Activated naive CD4-positive, alpha-beta T cell treated with anti-CD3 and anti-CD28 coated beads, Interleukin-2, amount 50 U/mL, for 24 hours (primary cell): ENCODE measurements around the gene UGT2B7.
"Not testable (repeated sequence)": the region's sequence is repeated elsewhere in the genome, so short reads cannot be mapped to it uniquely, and the experiment has no call there.

Source experiments
- H3K27ac Mint-ChIP-seq: one replicate; pipeline ENCODE4 v1.8.0; 2021; ENCODE audit warnings: mild to moderate bottlenecking, mixed read lengths
- H3K27me3 Mint-ChIP-seq: one replicate; pipeline ENCODE4 v1.8.0; 2021; ENCODE audit warnings: mixed read lengths
- H3K36me3 Mint-ChIP-seq: one replicate; pipeline ENCODE4 v1.8.0; 2021; ENCODE audit warnings: mixed read lengths
- H3K4me1 Mint-ChIP-seq: one replicate; pipeline ENCODE4 v1.8.0; 2021; ENCODE audit warnings: mixed read lengths
- H3K4me3 Mint-ChIP-seq: one replicate; pipeline ENCODE4 v1.8.0; 2021; ENCODE audit warnings: mild to moderate bottlenecking, mixed read lengths
- H3K9me3 Mint-ChIP-seq: one replicate; pipeline ENCODE4 v1.8.0; 2021; ENCODE audit warnings: mixed read lengths

The UGT2B7 gene

GRCh38 chr4:69070590-69070989 lies 25.7 kb upstream of the UGT2B7 start:
- no peak overlapping the region for H3K4me3 Mint-ChIP-seq
- no peaks in the 10 kb centered on the region for H3K9me3 Mint-ChIP-seq
- no peak overlapping the region for H3K27ac Mint-ChIP-seq

GRCh38 chr4:69071286-69071685 lies 25.0 kb upstream of the UGT2B7 start:
- no peaks in the 10 kb centered on the region for H3K27me3 Mint-ChIP-seq
- H3K27ac Mint-ChIP-seq = no peak overlapping the region
- H3K9me3 Mint-ChIP-seq = no peaks in the 10 kb centered on the region
- H3K4me3 Mint-ChIP-seq = no peak overlapping the region
- H3K4me1 Mint-ChIP-seq = no peaks in the 10 kb centered on the region
- H3K36me3 Mint-ChIP-seq = no peaks in the 10 kb centered on the region

More at GRCh38 chr4:69070590-69070989, 25.7 kb upstream of the UGT2B7 start:
- no peaks in the 10 kb centered on the region for H3K27me3 Mint-ChIP-seq
- H3K4me1 Mint-ChIP-seq = no peaks in the 10 kb centered on the region
- H3K36me3 Mint-ChIP-seq = no peaks in the 10 kb centered on the region

GRCh38 chr4:69073375-69073774 lies 22.9 kb upstream of the UGT2B7 start:
- Mint-ChIP-seq H3K4me1 (no peaks in the 10 kb centered on the region), H3K4me3 (no peak overlapping the region), H3K27ac (no peak overlapping the region), H3K36me3 (no peaks in the 10 kb centered on the region), H3K27me3 (no peaks in the 10 kb centered on the region), H3K9me3 (no peaks in the 10 kb centered on the region)

GRCh38 chr4:69075061-69075792 lies 21.0 kb upstream of the UGT2B7 start:
- H3K4me3 Mint-ChIP-seq = no peak overlapping the region
- H3K9me3 Mint-ChIP-seq = no peaks in the 10 kb centered on the region
- no peak overlapping the region for H3K27ac Mint-ChIP-seq
- no peaks in the 10 kb centered on the region for H3K4me1 Mint-ChIP-seq
- H3K27me3 Mint-ChIP-seq = no peaks in the 10 kb centered on the region
- H3K36me3 Mint-ChIP-seq = no peaks in the 10 kb centered on the region

- Mint-ChIP-seq H3K27ac (no peak overlapping the region), H3K9me3 (peaks cover 4% of the 10 kb centered on the region), H3K27me3 (no peaks in the 10 kb centered on the region), H3K36me3 (no peaks in the 10 kb centered on the region), H3K4me3 (no peak overlapping the region), H3K4me1 (no peaks in the 10 kb centered on the region)
These were observed 17.4 kb upstream of the UGT2B7 start for GRCh38 chr4:69078852-69079251.

GRCh38 chr4:69088473-69088872 lies 7.8 kb upstream of the UGT2B7 start:
- no peaks in the 10 kb centered on the region for H3K4me1 Mint-ChIP-seq
- no peaks in the 10 kb centered on the region for H3K27me3 Mint-ChIP-seq
- no peak overlapping the region for H3K27ac Mint-ChIP-seq
- H3K9me3 Mint-ChIP-seq = peaks cover 10% of the 10 kb centered on the region
- no peak overlapping the region for H3K4me3 Mint-ChIP-seq
- no peaks in the 10 kb centered on the region for H3K36me3 Mint-ChIP-seq

GRCh38 chr4:69089388-69089787 lies 6.9 kb upstream of the UGT2B7 start:
- Mint-ChIP-seq H3K4me3 (no peak overlapping the region), H3K27ac (no peak overlapping the region), H3K36me3 (no peaks in the 10 kb centered on the region), H3K27me3 (no peaks in the 10 kb centered on the region), H3K9me3 (peaks cover 6% of the 10 kb centered on the region), H3K4me1 (no peaks in the 10 kb centered on the region)

- Mint-ChIP-seq H3K9me3 (peaks cover 6% of the 10 kb centered on the region), H3K36me3 (no peaks in the 10 kb centered on the region), H3K4me1 (no peaks in the 10 kb centered on the region), H3K4me3 (no peak overlapping the region), H3K27ac (no peak overlapping the region), H3K27me3 (no peaks in the 10 kb centered on the region)
These were observed 4.1 kb upstream of the UGT2B7 start for GRCh38 chr4:69092190-69092589.

GRCh38 chr4:69092980-69093568 lies 3.2 kb upstream of the UGT2B7 start:
- Mint-ChIP-seq H3K4me3 (no peak overlapping the region), H3K4me1 (no peaks in the 10 kb centered on the region), H3K36me3 (no peaks in the 10 kb centered on the region), H3K27me3 (no peaks in the 10 kb centered on the region), H3K9me3 (peaks cover 6% of the 10 kb centered on the region), H3K27ac (no peak overlapping the region)

GRCh38 chr4:69093681-69094080 lies 2.6 kb upstream of the UGT2B7 start:
- Mint-ChIP-seq H3K4me3 (no peak overlapping the region), H3K9me3 (peaks cover 5% of the 10 kb centered on the region), H3K27me3 (no peaks in the 10 kb centered on the region), H3K36me3 (no peaks in the 10 kb centered on the region), H3K27ac (no peak overlapping the region), H3K4me1 (no peaks in the 10 kb centered on the region)

- H3K36me3 Mint-ChIP-seq = no peaks in the 10 kb centered on the region
- no peak overlapping the region for H3K4me3 Mint-ChIP-seq
- H3K9me3 Mint-ChIP-seq = no peaks in the 10 kb centered on the region
- no peak overlapping the region for H3K27ac Mint-ChIP-seq
- H3K27me3 Mint-ChIP-seq = no peaks in the 10 kb centered on the region
- H3K4me1 Mint-ChIP-seq = no peaks in the 10 kb centered on the region
These were observed 958 bp upstream of the UGT2B7 start for GRCh38 chr4:69095301-69095731.

GRCh38 chr4:69096810-69097209 lies 536 bp downstream of the UGT2B7 start:
- H3K9me3 Mint-ChIP-seq = no peaks in the 10 kb centered on the region
- no peaks in the 10 kb centered on the region for H3K4me1 Mint-ChIP-seq
- no peak overlapping the region for H3K4me3 Mint-ChIP-seq
- H3K27ac Mint-ChIP-seq = no peak overlapping the region
- H3K36me3 Mint-ChIP-seq = no peaks in the 10 kb centered on the region
- H3K27me3 Mint-ChIP-seq = no peaks in the 10 kb centered on the region

- no peaks in the 10 kb centered on the region for H3K4me1 Mint-ChIP-seq
- no peaks in the 10 kb centered on the region for H3K27me3 Mint-ChIP-seq
- H3K4me3 Mint-ChIP-seq = no peak overlapping the region
- H3K27ac Mint-ChIP-seq = no peak overlapping the region
- no peaks in the 10 kb centered on the region for H3K36me3 Mint-ChIP-seq
- no peaks in the 10 kb centered on the region for H3K9me3 Mint-ChIP-seq
These were observed 2.2 kb downstream of the UGT2B7 start for GRCh38 chr4:69098470-69098869.

GRCh38 chr4:69099910-69100309 lies 3.6 kb downstream of the UGT2B7 start:
- Mint-ChIP-seq H3K27ac (no peak overlapping the region), H3K36me3 (no peaks in the 10 kb centered on the region), H3K27me3 (no peaks in the 10 kb centered on the region), H3K4me3 (no peak overlapping the region), H3K4me1 (no peaks in the 10 kb centered on the region), H3K9me3 (no peaks in the 10 kb centered on the region)

GRCh38 chr4:69102668-69103067 lies 6.4 kb downstream of the UGT2B7 start:
- H3K27me3 Mint-ChIP-seq, H3K27ac Mint-ChIP-seq, H3K4me1 Mint-ChIP-seq: not testable (repeated sequence)

GRCh38 chr4:69104719-69105275 lies 8.5 kb downstream of the UGT2B7 start:
- Mint-ChIP-seq H3K9me3 (no peaks in the 10 kb centered on the region), H3K4me3 (no peak overlapping the region), H3K27ac (no peak overlapping the region), H3K4me1 (no peaks in the 10 kb centered on the region), H3K27me3 (no peaks in the 10 kb centered on the region), H3K36me3 (no peaks in the 10 kb centered on the region)

More at GRCh38 chr4:69102668-69103067, 6.4 kb downstream of the UGT2B7 start:
- not testable (repeated sequence) for H3K36me3 Mint-ChIP-seq, H3K4me3 Mint-ChIP-seq, H3K9me3 Mint-ChIP-seq
